MM.1S (cell line): Measurements from ENCODE around the gene AVL9.

Experiments
- DNase-seq: peaks from one replicate; pipeline ENCODE4 v3.0.0-alpha.2; 2015
- H2AFZ ChIP-seq: fragments of 300-600 bp; sonication (generic); 2 replicates; pipeline ENCODE4 v1.6.0; 2016; ENCODE audit warnings: antibody characterized with exemption, low read length
- H3F3A ChIP-seq: fragments of 300-600 bp; sonication (generic); 2 replicates; pipeline ENCODE4 v1.6.1; 2016; ENCODE audit warnings: mild to moderate bottlenecking, antibody characterized with exemption, low read length, moderate library complexity, mixed read lengths; ENCODE audit not compliant: insufficient read depth
- H3K27ac ChIP-seq: fragments of 300-600 bp; sonication (generic); 2 replicates; pipeline ENCODE4 v1.5.1; 2016; ENCODE audit warnings: mild to moderate bottlenecking, low read length
- H3K27me3 ChIP-seq: fragments of 300-600 bp; sonication (generic); replicated peaks from 2 replicates; pipeline ENCODE4 v1.6.0; 2016; ENCODE audit warnings: low read length; ENCODE audit not compliant: insufficient read depth
- H3K36me3 ChIP-seq: fragments of 300-600 bp; sonication (generic); replicated peaks from 2 replicates; pipeline ENCODE4 v1.6.1; 2016; ENCODE audit warnings: mild to moderate bottlenecking, low read length, mixed read lengths; ENCODE audit not compliant: insufficient read depth
- H3K4me1 ChIP-seq: fragments of 300-600 bp; sonication (generic); 2 replicates; pipeline ENCODE4 v1.6.1; 2016; ENCODE audit warnings: low read length, mixed read lengths
- H3K4me2 ChIP-seq: fragments of 300-600 bp; sonication (generic); 2 replicates; pipeline ENCODE4 v1.6.0; 2016; ENCODE audit warnings: low read depth, low read length
- H3K4me3 ChIP-seq: fragments of 300-600 bp; sonication (generic); 2 replicates; pipeline ENCODE4 v1.5.1; 2016; ENCODE audit warnings: low read length, mixed read lengths
- H3K79me2 ChIP-seq: fragments of 300-600 bp; sonication (generic); 2 replicates; pipeline ENCODE4 v1.6.1; 2016; ENCODE audit warnings: mixed run types, low read length, mixed read lengths
- H3K9ac ChIP-seq: fragments of 300-600 bp; sonication (generic); 2 replicates; pipeline ENCODE4 v1.6.1; 2016; ENCODE audit warnings: low read length, mixed read lengths
- H3K9me2 ChIP-seq: fragments of 300-600 bp; sonication (generic); replicated peaks from 2 replicates; pipeline ENCODE4 v1.6.1; 2016; ENCODE audit warnings: mild to moderate bottlenecking, low read length, mixed read lengths; ENCODE audit not compliant: insufficient read depth
- H3K9me3 ChIP-seq: fragments of 300-600 bp; sonication (generic); replicated peaks from 2 replicates; pipeline ENCODE4 v1.6.1; 2016; ENCODE audit warnings: mild to moderate bottlenecking, low read length, mixed read lengths; ENCODE audit not compliant: insufficient read depth
- H4K20me1 ChIP-seq: fragments of 300-600 bp; sonication (generic); 2 replicates; pipeline ENCODE4 v1.6.1; 2016; ENCODE audit warnings: mild to moderate bottlenecking, low read length, moderate library complexity, mixed read lengths; ENCODE audit not compliant: insufficient read depth
- EZH2 ChIP-seq: fragments of 300-600 bp; sonication (generic); optimal IDR thresholded peaks from 2 replicates; pipeline ENCODE3; 2017; ENCODE audit warnings: low read depth, mild to moderate bottlenecking, antibody characterized with exemption, low read length, mixed read lengths
- EZH2phosphoT487 ChIP-seq: fragments of 300-600 bp; sonication (generic); IDR thresholded peaks from 2 replicates; pipeline ENCODE4 v1.6.1; 2018; ENCODE audit warnings: antibody characterized with exemption, low read length
- TF ChIP-seq, protein P1 (sequence below): fragments of 300-600 bp; sonication (generic); IDR thresholded peaks from 2 replicates; pipeline ENCODE4 v1.5.1; 2016; ENCODE audit warnings: antibody characterized with exemption, low read length, mixed read lengths

The AVL9 gene

DNA sequence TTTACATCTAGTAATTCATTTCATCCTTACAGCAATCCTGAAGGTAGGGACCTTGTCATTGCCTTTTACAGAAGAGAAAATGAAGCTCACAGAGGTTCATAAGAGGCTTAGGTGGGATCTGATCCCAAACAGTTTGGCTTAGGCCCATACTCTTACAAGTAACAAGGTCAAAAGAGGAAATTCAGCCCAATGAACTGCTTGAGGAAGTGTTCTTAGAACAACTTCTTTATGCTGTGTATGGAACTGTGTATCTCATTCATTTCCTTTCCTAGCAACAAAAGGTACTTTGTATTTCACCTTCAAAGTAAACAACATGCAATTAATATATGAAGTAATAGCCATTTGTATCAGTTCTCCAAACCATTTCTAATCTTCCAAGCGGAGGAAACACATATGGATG is 79.3 kb downstream of the AVL9 start:
- H3K27me3 ChIP-seq: no peaks in the 10 kb centered on the region
- no peaks in the 10 kb centered on the region for H3F3A ChIP-seq
- no peaks in the 10 kb centered on the region; the same call in 1 of the 2 replicates for H3K36me3 ChIP-seq
- H3K27ac ChIP-seq: no peak overlapping the region
- no peaks in the 10 kb centered on the region for H3K79me2 ChIP-seq
- H2AFZ ChIP-seq: no peak overlapping the region
- no peaks in the 10 kb centered on the region for H3K4me1 ChIP-seq
- no peak for DNase-seq
- TF ChIP-seq, protein P1, sequence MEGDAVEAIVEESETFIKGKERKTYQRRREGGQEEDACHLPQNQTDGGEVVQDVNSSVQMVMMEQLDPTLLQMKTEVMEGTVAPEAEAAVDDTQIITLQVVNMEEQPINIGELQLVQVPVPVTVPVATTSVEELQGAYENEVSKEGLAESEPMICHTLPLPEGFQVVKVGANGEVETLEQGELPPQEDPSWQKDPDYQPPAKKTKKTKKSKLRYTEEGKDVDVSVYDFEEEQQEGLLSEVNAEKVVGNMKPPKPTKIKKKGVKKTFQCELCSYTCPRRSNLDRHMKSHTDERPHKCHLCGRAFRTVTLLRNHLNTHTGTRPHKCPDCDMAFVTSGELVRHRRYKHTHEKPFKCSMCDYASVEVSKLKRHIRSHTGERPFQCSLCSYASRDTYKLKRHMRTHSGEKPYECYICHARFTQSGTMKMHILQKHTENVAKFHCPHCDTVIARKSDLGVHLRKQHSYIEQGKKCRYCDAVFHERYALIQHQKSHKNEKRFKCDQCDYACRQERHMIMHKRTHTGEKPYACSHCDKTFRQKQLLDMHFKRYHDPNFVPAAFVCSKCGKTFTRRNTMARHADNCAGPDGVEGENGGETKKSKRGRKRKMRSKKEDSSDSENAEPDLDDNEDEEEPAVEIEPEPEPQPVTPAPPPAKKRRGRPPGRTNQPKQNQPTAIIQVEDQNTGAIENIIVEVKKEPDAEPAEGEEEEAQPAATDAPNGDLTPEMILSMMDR: no peak
- TF ChIP-seq EZH2: no peak
- TF ChIP-seq EZH2phosphoT487: no peak
- H3K9me2 ChIP-seq: no peaks in the 10 kb centered on the region
- no peak overlapping the region for H3K4me2 ChIP-seq
- H4K20me1 ChIP-seq: no peaks in the 10 kb centered on the region
- no peak overlapping the region for H3K4me3 ChIP-seq
- no peaks in the 10 kb centered on the region for H3K9me3 ChIP-seq
- H3K9ac ChIP-seq: no peak overlapping the region

GRCh38 chr7:32577421-32577820 is 82.1 kb downstream of the AVL9 start:
- Histone ChIP-seq H3K79me2 (no peaks in the 10 kb centered on the region), H3K4me3 (no peak overlapping the region), H3K36me3 (no peaks in the 10 kb centered on the region; the same call in 1 of the 2 replicates), H2AFZ (no peak overlapping the region), H3K4me2 (no peak overlapping the region), H3K27ac (no peak overlapping the region), H3K27me3 (no peaks in the 10 kb centered on the region), H3K9me3 (no peaks in the 10 kb centered on the region), H3K4me1 (no peaks in the 10 kb centered on the region), H3K9me2 (no peaks in the 10 kb centered on the region), H3F3A (no peaks in the 10 kb centered on the region), H4K20me1 (no peaks in the 10 kb centered on the region), H3K9ac (no peak overlapping the region)
- TF ChIP-seq, protein P1: no peak
- TF ChIP-seq EZH2 (no peak), EZH2phosphoT487 (no peak)
- DNase-seq: no peak

DNA sequence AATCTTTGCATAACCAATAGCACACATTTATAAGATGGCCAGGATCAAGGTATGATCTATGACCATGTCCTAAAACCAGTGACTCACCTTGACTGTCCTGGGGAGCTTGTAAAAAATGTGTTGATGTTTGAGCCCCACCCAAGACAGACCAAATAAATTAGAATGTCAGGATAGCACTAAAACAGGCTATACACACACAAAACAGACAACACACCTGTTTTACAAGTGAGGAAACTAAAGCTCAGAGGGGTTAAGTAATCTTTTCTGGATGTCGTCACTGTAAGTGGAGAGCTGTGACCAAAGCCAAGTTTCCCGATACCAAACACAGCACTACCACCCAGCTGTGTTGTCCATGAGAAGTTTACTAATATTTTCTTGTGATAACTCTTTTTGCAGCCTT is 84.5 kb downstream of the AVL9 start:
- Histone ChIP-seq H3K4me3 (no peak overlapping the region), H3K9me2 (no peaks in the 10 kb centered on the region), H3K4me1 (no peaks in the 10 kb centered on the region), H2AFZ (no peak overlapping the region), H3F3A (no peaks in the 10 kb centered on the region), H3K36me3 (peaks cover 5% of the 10 kb centered on the region; the same call in 1 of the 2 replicates), H3K9me3 (no peaks in the 10 kb centered on the region), H3K79me2 (no peaks in the 10 kb centered on the region), H4K20me1 (no peaks in the 10 kb centered on the region), H3K27me3 (no peaks in the 10 kb centered on the region), H3K4me2 (no peak overlapping the region), H3K9ac (no peak overlapping the region), H3K27ac (no peak overlapping the region)
- no peak for DNase-seq
- no peak for TF ChIP-seq EZH2phosphoT487
- TF ChIP-seq, protein P1: no peak
- TF ChIP-seq EZH2: no peak
